HG02852 (cell line): ENCODE results near the gene AGBL2.
"Not testable (repeated sequence)": the region's sequence is repeated elsewhere in the genome, so short reads cannot be mapped to it uniquely, and the experiment has no call there.

ENCODE experiments used
- ATAC-seq: cut with Tn5 transposase; IDR thresholded peaks from one replicate; pipeline ENCODE4 v1.9.1; 2021; ENCODE audit warnings: mild to moderate bottlenecking, moderate library complexity; ENCODE audit not compliant: unreplicated experiment

The AGBL2 gene

GRCh38 chr11:47689480-47689879 is 25.7 kb downstream of the AGBL2 start:
- ATAC-seq = no peak

- ATAC-seq = no peak
Observed at GRCh38 chr11:47688991-47689390, 26.2 kb downstream of the AGBL2 start.

- no peak for ATAC-seq
Observed at GRCh38 chr11:47688111-47688510, 27.1 kb downstream of the AGBL2 start.

GRCh38 chr11:47686704-47687103 is 28.5 kb downstream of the AGBL2 start:
- ATAC-seq = not testable (repeated sequence)

- no peak for ATAC-seq
Observed at GRCh38 chr11:47686151-47686550, 29.0 kb downstream of the AGBL2 start.

- ATAC-seq = no peak
Observed at GRCh38 chr11:47675851-47676250, 39.3 kb downstream of the AGBL2 start.

GRCh38 chr11:47672283-47672730 is 42.9 kb downstream of the AGBL2 start:
- ATAC-seq = no peak

- ATAC-seq = no peak
Observed at GRCh38 chr11:47669856-47670255, 45.3 kb downstream of the AGBL2 start.

- no peak for ATAC-seq
Observed at GRCh38 chr11:47668665-47669064, 46.5 kb downstream of the AGBL2 start.

- no peak for ATAC-seq
Observed at GRCh38 chr11:47667555-47667954, 47.6 kb downstream of the AGBL2 start.

- ATAC-seq = no peak
Observed at GRCh38 chr11:47667135-47667534, 48.0 kb downstream of the AGBL2 start.

GRCh38 chr11:47664936-47665335 is 50.2 kb downstream of the AGBL2 start:
- ATAC-seq = not testable (repeated sequence)

- ATAC-seq = no peak
Observed at GRCh38 chr11:47661245-47661644, 53.9 kb downstream of the AGBL2 start.

GRCh38 chr11:47659276-47659675 is 55.9 kb downstream of the AGBL2 start:
- ATAC-seq = no peak

GRCh38 chr11:47656260-47656885 is 58.8 kb downstream of the AGBL2 start:
- ATAC-seq = no peak

- ATAC-seq = no peak
Observed at GRCh38 chr11:47651818-47652469, 63.2 kb downstream of the AGBL2 start.

GRCh38 chr11:47649276-47649675 is 65.9 kb downstream of the AGBL2 start:
- ATAC-seq = no peak

GRCh38 chr11:47646019-47646418 is 69.2 kb downstream of the AGBL2 start:
- no peak for ATAC-seq

- ATAC-seq = no peak
Observed at GRCh38 chr11:47645500-47645899, 69.7 kb downstream of the AGBL2 start.

- peak; percentile 90 for ATAC-seq
Observed at GRCh38 chr11:47642099-47642855, 72.9 kb downstream of the AGBL2 start, which contains the start of gene MTCH2. Gene MTCH2, minus strand, starts transcription at chr11:47642559. Its CDS starts 94 bp downstream, at chr11:47642465.

- ATAC-seq = no peak
Observed at GRCh38 chr11:47641600-47642098, 73.5 kb downstream of the AGBL2 start.

- not testable (repeated sequence) for ATAC-seq
Observed at GRCh38 chr11:47640506-47640905, 74.7 kb downstream of the AGBL2 start.
